HepG2 (cell line): Measurements from ENCODE around the gene STIP1.

Source experiments
- HCFC1 ChIP-seq: fragments of 150-350 bp; IDR thresholded peaks from 2 replicates; pipeline ENCODE4 v1.6.1; 2014; ENCODE audit warnings: low read depth, low read length
- HNF1B ChIP-seq: sonication (generic); formaldehyde crosslinking; IDR thresholded peaks from 2 replicates; pipeline ENCODE4 v1.5.1; 2020; ENCODE audit warnings: mild to moderate bottlenecking, moderate library complexity, missing genetic modification reagents
- NR1H2 ChIP-seq: sonication (generic); formaldehyde crosslinking; IDR thresholded peaks from 2 replicates; pipeline ENCODE4 v1.8.1; 2022; ENCODE audit warnings: low read depth, missing genetic modification reagents, borderline replicate concordance
- SIX1 ChIP-seq: sonication (generic); formaldehyde crosslinking; IDR thresholded peaks from 2 replicates; pipeline ENCODE4 v1.4.0; 2020; ENCODE audit warnings: missing genetic modification reagents, borderline replicate concordance
- SP2 ChIP-seq: sonication (generic); formaldehyde crosslinking; IDR thresholded peaks from 2 replicates; pipeline ENCODE4 v1.5.1; 2020; ENCODE audit warnings: mild to moderate bottlenecking, missing genetic modification reagents
- ZNF225 ChIP-seq: sonication (generic); formaldehyde crosslinking; IDR thresholded peaks from 2 replicates; pipeline ENCODE4 v1.4.0; 2020; ENCODE audit warnings: mild to moderate bottlenecking, missing genetic modification reagents
- ZNF335 ChIP-seq: sonication (generic); formaldehyde crosslinking; IDR thresholded peaks from 2 replicates; pipeline ENCODE4 v1.4.0; 2020; ENCODE audit warnings: missing genetic modification reagents
- ZNF670 ChIP-seq: sonication (generic); formaldehyde crosslinking; IDR thresholded peaks from 2 replicates; pipeline ENCODE4 v1.8.0; 2022; ENCODE audit warnings: mild to moderate bottlenecking, missing genetic modification reagents, borderline replicate concordance
- ZNF780A ChIP-seq: sonication (generic); formaldehyde crosslinking; IDR thresholded peaks from 2 replicates; pipeline ENCODE4 v1.8.0; 2022; ENCODE audit warnings: mild to moderate bottlenecking, missing genetic modification reagents, moderate library complexity
- ZSCAN20 ChIP-seq: sonication (generic); formaldehyde crosslinking; IDR thresholded peaks from 2 replicates; pipeline ENCODE4 v1.4.0; 2020; ENCODE audit warnings: missing genetic modification reagents, mild to moderate bottlenecking, borderline replicate concordance
- TF ChIP-seq, protein P1 (sequence below): sonication (generic); formaldehyde crosslinking; IDR thresholded peaks from 2 replicates; pipeline ENCODE4 v1.4.0; 2020; ENCODE audit warnings: missing genetic modification reagents
- TF ChIP-seq, protein P2 (sequence below): sonication (generic); formaldehyde crosslinking; IDR thresholded peaks from 2 replicates; pipeline ENCODE4 v1.4.0; 2020; ENCODE audit warnings: low read depth, mild to moderate bottlenecking, missing genetic modification reagents

GRCh38 chr11:64225608-64226506 is 39.9 kb downstream of the STIP1 start, which contains the start of the genes NUDT22 and TRPT1:
- TF ChIP-seq ZNF335 (CRISPR knock-in tag) (no peak), NR1H2 (CRISPR knock-in tag) (no peak), ZNF670 (no peak), HNF1B (CRISPR knock-in tag) (peak; percentile 67), SP2 (CRISPR knock-in tag) (peak; percentile 84), ZNF780A (no peak), ZNF225 (CRISPR knock-in tag) (no peak), SIX1 (CRISPR knock-in tag) (no peak), HCFC1 (no peak), ZSCAN20 (CRISPR knock-in tag) (no peak)
- TF ChIP-seq, protein P1, sequence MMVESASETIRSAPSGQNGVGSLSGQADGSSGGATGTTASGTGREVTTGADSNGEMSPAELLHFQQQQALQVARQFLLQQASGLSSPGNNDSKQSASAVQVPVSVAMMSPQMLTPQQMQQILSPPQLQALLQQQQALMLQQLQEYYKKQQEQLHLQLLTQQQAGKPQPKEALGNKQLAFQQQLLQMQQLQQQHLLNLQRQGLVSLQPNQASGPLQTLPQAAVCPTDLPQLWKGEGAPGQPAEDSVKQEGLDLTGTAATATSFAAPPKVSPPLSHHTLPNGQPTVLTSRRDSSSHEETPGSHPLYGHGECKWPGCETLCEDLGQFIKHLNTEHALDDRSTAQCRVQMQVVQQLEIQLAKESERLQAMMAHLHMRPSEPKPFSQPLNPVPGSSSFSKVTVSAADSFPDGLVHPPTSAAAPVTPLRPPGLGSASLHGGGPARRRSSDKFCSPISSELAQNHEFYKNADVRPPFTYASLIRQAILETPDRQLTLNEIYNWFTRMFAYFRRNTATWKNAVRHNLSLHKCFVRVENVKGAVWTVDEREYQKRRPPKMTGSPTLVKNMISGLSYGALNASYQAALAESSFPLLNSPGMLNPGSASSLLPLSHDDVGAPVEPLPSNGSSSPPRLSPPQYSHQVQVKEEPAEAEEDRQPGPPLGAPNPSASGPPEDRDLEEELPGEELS (CRISPR knock-in tag), result peak; percentile 32; the same call in 1 of the 2 replicates
- TF ChIP-seq, protein P2, sequence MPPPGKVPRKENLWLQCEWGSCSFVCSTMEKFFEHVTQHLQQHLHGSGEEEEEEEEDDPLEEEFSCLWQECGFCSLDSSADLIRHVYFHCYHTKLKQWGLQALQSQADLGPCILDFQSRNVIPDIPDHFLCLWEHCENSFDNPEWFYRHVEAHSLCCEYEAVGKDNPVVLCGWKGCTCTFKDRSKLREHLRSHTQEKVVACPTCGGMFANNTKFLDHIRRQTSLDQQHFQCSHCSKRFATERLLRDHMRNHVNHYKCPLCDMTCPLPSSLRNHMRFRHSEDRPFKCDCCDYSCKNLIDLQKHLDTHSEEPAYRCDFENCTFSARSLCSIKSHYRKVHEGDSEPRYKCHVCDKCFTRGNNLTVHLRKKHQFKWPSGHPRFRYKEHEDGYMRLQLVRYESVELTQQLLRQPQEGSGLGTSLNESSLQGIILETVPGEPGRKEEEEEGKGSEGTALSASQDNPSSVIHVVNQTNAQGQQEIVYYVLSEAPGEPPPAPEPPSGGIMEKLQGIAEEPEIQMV, result no peak
